Measurements from ENCODE around the gene TSPO.

TSPO gene

GRCh38 chr22:43179911-43180195, 28.5 kb downstream of the TSPO start:
- no peak for DNase-seq

- no peak for DNase-seq
Observed at GRCh38 chr22:43180670-43181069, 29.3 kb downstream of the TSPO start.

- DNase-seq, result no peak
Observed at GRCh38 chr22:43181321-43182076, 30.1 kb downstream of the TSPO start.

- DNase-seq, result no peak
Observed at GRCh38 chr22:43182118-43182517, 30.8 kb downstream of the TSPO start.

- no peak for DNase-seq
Observed at GRCh38 chr22:43182726-43183125, 31.4 kb downstream of the TSPO start.

- no peak for DNase-seq
Observed at GRCh38 chr22:43183496-43184277, 32.3 kb downstream of the TSPO start.

- no peak for DNase-seq
Observed at GRCh38 chr22:43185860-43186261, 34.5 kb downstream of the TSPO start.

GRCh38 chr22:43186272-43187170, 35.2 kb downstream of the TSPO start, which contains the start of gene TTLL12:
Gene TTLL12, minus strand, starts transcription at chr22:43187134. Its CDS starts 65 bp downstream, at chr22:43187069.
- DNase-seq, result peak; percentile 64

GRCh38 chr22:43187171-43188099, 36.1 kb downstream of the TSPO start:
- DNase-seq, result peak; percentile 96

GRCh38 chr22:43188829-43189545, 37.6 kb downstream of the TSPO start:
- no peak for DNase-seq

- DNase-seq, result no peak
Observed at GRCh38 chr22:43191831-43192230, 40.5 kb downstream of the TSPO start.

- no peak for DNase-seq
Observed at GRCh38 chr22:43197271-43197941, 46.0 kb downstream of the TSPO start.

GRCh38 chr22:43198126-43198525, 46.8 kb downstream of the TSPO start:
- no peak for DNase-seq

GRCh38 chr22:43198936-43199335, 47.6 kb downstream of the TSPO start:
- no peak for DNase-seq

- DNase-seq, result no peak
Observed at GRCh38 chr22:43199541-43199940, 48.2 kb downstream of the TSPO start.

GRCh38 chr22:43200031-43200430, 48.7 kb downstream of the TSPO start:
- no peak for DNase-seq

- DNase-seq, result no peak
Observed at GRCh38 chr22:43200555-43200954, 49.2 kb downstream of the TSPO start.

- DNase-seq, result no peak
Observed at GRCh38 chr22:43201486-43202219, 50.3 kb downstream of the TSPO start.

GRCh38 chr22:43202326-43202725, 51.0 kb downstream of the TSPO start:
- DNase-seq, result no peak

- DNase-seq, result no peak
Observed at GRCh38 chr22:43202756-43203410, 51.5 kb downstream of the TSPO start.
